Ammon's horn (tissue), 1 donor: Measurements from ENCODE around the gene ZNF469.

Experiments used
- DNase-seq: peaks from one replicate; pipeline ENCODE4 v3.0.0-alpha.2; 2016; ENCODE audit warnings: low spot score

ZNF469 gene

DNA sequence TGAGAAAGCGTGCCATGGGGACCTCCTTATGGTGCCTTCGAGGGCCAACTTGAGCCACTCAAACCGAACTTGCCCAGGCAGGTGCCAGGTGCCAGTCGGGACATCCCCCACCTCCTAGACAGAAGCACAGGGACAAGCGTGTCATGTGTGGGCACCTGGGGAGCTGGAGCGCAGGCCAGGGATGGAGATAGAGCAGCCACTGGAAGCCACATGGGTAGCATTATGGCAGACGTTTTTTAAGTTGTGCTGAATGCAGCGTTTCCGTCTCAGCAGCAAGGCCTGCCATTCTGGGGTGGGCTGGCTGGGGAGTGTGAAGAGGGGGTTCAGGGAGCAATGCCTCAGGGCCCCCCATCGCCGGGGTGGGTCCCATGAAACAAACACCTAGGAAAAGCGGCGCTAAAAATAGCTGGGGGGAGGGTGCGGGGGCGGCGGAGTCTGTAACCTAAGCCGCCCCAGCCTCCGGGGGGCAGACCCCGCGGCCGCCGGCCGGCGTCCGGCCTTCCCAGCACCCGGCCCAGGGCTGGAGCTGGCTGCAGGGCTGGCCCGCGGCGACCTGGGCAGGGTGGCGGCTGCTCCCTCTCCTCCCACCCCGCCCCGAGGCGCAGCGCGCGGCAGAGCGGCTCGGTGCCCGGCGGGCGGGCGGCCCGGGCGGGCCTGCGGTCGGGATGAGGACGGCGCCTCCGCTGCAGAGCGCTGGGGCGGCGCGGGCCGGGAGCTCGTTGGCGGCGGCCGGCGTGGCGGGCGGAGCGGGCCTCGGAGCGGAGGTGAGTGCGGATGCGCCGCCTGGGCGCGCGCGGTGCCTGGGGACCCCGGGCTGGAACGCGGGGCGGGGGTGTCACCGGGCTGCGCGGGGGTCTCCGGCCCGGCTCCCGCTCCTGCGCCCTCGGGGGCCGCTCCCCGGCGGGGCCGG lies at the start of gene ZNF469:
TSS of gene ZNF469 (plus strand) at position 469 of the 910 bp plus-strand sequence. CDS start 44,512 bp downstream, outside the sequence.
- no peak for DNase-seq

DNA sequence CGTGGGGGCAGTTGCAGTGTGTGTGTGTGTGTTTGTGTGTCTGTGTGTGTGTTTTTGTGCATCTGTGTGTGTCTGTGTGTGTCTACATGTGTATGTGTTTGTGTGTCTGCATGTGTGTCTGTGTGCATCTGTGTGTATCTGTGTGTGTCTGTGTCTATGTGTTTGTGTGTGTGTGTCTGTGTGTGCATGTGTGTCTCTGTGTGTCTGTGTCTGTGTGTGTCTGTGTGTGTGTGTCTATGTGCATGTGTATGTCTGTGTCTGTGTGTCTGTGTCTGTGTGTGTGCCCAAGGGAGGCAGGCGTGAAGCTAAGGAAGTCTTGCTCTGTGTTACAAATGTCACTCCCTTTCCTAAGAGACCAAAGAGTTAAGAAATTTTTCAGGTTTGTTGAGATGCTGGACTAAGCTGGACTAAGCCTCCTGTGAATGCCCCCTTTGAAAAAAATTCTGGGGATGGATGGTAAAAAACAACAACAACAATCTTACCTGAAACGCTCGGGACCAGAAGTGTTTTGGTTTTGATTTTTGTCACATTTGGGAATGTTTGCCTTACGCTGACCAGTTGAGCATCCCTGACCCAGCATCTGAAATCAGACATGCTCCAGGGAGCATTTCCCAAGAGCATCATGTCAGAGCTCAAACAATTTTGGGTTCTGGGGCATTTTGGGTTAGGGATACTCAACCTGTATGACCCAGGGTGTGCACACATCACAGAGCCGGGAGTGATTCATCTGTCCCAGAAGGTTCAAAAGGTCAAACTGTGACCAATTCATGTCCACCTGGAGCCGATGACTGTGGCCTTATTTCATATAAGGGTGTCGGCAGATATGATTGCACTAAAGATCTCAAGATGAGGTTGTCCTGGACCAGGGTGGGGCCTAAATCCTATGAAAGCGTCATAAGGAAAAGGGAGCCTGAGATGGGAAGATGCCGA lies 48.6 kb upstream of the ZNF469 start:
- DNase-seq = no peak

DNA sequence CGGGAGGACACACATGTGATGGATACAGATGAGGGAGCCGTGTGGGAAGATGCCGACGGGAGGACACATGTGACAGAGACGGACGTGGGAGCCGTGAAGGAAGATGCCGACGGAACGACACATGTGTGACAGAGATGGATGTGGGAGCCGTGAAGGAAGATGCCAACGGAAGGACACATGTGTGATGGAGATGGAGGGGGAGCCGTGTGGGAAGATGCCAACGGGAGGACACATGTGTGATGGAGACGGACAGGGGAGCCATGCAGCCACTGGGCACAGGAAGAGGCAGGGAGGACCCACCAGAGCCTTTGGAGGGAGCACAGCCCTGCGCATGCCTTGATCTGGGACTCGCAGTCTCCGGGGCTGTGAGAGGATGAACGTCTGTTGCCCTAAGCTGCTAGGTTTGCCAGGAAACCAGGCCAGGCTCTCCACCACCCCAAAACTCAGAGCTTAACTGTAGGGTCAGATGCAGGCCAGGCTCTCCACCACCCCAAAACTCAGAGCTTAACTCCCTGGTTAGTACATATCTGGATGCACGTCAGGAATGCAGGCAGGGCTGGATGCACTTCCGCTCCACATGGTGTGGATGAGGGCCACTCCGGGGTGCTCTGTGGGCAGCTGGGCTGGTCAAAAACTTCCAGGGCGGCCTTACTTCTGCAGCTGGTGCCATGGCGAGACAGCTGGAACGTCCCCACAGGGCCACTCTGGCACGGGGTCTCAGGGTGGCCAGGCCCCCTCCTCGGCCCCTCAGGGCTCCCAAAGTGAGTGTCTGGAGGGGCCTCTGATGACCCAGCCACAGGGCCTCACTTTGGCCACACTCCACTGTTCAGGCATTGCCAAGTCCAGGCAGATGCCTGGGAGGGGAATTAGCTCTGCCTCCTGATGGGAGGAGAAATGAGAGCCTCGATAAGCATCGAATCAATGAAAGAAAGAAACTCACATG lies 47.7 kb upstream of the ZNF469 start:
- DNase-seq = no peak

- DNase-seq = no peak
Observed at GRCh38 chr16:88337021-88337420, 45.7 kb upstream of the ZNF469 start.

GRCh38 chr16:88337538-88337937 lies 45.2 kb upstream of the ZNF469 start:
- no peak for DNase-seq

DNA sequence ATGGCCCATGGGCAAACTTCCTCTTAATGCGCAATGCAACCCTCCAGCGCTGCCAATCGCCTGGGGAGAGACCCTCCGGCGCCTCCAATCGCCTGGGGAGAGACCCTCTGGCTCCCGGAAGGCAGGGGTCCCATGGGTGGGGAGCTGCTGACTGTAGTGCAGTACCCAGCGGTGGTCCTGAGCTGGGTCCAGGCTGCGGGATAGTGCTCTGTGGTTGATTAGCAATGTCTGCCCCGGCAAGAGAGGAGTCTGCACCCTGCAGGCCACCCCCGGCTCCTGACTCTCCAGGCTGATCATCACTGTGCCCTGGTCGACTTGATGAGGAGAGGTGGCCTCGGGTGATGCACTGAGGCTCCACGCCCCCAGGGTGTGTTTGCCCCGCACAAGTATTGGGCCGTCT lies 44.6 kb upstream of the ZNF469 start:
- no peak for DNase-seq

DNA sequence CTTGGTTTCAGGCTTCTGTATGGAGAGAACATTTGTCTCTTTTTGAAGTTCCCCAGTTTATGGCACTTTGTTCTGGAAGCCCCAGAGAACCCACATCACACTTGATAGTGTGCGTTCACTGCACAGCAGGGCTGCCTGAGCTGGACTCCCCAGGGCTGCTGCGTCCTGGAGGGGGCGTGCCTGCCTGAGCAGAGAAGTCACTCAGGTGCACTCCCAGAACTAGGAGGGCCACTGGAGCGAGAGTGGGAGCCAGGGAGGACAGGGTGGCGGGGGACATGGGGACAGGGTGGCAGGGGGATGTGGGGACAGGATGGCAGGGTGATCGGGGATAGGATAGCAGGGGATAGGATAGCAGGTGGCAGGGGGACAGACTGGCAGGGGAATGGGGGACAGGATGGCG lies 43.9 kb upstream of the ZNF469 start:
- DNase-seq = no peak

- DNase-seq = no peak
Observed at GRCh38 chr16:88339930-88340754, 42.6 kb upstream of the ZNF469 start.

DNA sequence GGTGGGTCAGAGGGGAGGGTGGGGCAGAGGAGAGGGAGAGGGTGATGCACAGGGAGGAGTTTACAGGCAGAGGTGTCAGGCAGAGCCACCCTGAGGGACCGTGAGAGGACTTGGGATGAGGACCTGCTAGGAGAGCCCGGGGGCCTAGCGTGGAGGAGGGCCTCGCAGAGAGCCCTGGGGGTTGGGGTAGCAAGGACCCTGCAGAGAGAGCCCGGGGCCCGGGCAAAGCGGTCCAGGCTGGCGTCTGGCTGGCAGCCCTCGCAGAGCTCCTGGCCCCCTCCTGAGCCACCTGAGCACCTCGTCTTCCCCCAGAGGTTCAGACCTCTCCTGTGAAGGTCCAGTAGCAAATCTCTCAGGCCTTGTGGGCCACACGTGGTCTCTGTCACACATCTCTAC lies 42.0 kb upstream of the ZNF469 start:
- DNase-seq = no peak

DNA sequence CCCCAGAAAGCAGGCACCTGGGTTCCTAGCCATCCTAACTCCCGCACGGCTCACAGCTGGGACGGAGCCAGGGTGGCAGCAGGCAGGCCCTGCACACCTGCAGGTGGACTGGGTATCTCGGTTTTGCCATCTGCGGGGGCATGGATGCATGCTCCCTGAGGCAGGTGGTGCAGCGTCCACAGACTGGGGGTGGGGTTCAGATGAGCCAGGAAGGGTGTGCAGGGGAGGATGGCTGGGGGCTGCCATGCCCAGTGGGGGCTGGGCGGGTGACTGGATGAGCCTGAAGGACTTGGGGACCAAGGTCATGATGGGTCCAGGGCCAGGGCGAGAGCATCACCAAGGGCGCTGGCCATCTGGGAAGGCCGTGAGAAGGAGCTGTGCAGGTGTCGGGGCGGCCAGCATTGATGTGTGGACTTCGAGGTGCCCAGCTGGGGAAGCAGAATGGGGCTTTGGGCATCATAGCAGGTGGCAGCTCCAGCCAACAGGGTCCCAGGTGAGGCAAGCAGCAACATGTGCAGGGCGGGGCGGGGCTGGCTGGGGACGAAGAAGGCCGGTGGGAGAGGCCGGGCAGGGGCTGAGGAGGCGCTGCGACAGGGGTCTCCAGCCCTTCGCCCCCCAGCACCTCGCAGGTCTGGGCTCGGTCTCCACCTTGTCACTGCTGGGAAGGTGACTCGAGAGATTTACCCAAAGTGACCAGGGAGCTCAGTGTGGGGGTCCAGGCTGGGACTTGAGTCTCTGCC lies 41.0 kb upstream of the ZNF469 start:
- DNase-seq = no peak

GRCh38 chr16:88342491-88342890 lies 40.3 kb upstream of the ZNF469 start:
- no peak for DNase-seq

- DNase-seq = no peak
Observed at GRCh38 chr16:88343271-88343791, 39.4 kb upstream of the ZNF469 start.

DNA sequence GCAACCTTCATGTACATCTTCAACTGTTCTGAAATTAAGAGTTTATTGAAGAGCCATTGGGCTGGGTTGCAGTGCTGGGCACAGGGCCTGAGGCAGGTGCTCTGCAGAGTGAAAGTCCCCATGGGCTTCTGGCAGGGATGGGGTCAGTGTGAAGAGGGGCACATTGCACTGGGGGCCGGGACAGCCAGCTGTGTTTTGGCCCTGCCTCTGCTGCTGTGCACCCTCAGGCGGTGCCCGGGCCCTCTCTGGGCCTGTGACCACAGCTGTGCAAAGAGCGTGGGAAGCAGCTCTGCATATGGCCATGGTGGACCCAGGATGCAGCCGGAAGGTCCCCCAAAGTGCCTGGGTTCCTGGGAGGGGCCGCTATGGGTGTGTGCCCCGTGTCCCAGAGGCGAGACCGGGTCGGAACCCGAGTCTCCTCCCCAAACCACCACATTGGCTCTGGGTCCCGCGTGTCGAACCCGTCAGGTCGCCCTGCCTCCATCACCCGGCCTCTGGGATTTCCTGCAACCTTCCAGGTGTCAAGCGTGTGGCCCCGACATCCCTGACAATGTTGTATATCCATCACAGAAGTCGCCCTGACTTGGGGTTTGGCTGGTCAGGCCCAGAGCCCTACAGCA lies 38.2 kb upstream of the ZNF469 start:
- no peak for DNase-seq

GRCh38 chr16:88345031-88345720 lies 37.6 kb upstream of the ZNF469 start:
- no peak for DNase-seq

- DNase-seq = no peak
Observed at GRCh38 chr16:88345721-88346560, 36.8 kb upstream of the ZNF469 start.

DNA sequence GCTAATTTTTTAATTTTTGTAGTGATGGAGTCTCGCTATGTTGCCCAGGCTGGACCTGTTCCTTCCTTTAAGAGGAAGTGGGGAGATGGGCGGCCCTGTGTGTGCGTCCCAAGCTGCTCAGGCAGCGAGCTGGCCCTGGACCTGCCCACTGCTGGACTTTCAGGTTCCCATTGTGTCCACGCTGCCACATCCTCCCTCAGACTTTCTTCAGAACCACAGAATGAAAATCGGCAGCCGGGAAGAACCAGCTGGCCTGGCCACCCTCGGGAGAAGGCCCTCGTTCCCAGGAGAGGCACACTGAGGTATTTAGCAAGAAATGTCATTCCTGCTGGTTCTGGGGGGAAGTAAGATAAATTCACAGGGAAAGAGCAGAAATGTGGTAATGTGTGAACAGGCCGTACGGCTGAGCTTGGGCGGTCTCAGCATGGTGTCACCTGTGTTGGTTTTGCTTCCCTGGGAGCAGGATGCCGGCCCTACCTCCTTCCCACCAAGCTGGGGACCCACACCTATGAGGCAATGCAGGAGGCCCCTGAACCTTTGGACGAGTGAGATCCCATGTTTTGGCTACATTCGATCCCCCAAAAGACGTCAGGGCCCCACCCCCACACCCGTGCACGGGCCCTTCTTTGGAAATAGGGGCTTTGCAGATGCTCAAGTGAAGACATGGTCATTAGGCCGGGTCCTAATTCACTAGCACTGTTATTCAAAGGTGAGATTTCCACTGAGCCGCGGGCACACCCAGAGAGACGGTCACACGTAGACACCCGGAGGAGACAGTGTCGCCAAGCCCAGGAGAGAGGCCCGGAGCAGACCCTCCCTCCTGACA lies 35.9 kb upstream of the ZNF469 start:
- no peak for DNase-seq
